NCI-H1048 (cell line): ENCODE data around the gene CCDC82.

Experiments
- DNase-seq: peaks from one replicate; lab custom pipeline; 2025; lab: John Stamatoyannopoulos, UW

Gene CCDC82

DNA sequence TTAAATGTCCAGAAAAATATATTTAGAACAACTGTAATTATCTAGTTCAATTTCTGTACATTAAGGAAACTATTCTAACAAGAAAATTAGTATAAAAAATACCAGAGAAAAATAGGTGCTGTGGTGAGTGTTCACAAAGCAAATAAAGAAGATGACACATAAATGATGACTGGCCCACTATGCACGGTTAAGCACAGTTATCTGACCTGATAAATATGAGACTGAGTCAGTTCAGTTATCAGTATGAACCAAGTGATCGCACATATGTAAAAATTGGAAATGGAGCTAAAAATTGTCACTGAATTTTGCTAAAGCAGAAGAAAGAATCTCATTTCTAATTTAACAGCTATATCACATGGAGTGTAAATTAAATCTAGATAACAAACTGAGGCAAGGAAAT is 27.9 kb downstream of the CCDC82 start:
- no peak for DNase-seq

DNA sequence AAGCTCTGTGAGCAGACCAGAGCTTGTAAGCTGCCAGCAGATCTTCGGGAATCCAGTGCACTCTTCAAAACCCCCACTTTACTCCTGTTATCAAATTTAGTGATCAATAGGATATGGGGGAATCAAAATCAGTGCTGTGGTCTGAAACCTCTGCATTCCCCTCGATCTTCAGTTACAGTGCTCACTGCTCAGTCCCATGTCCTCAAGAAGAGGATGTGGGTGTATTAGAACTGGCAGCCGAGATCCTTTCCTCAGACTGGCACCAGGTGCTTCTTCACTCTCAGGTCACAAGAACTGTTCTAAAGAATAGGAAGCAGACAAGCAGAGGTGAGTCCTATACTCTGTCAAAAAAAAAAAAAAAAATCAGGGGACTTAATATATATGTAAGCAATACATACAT is 31.4 kb downstream of the CCDC82 start:
- DNase-seq, result no peak

DNA sequence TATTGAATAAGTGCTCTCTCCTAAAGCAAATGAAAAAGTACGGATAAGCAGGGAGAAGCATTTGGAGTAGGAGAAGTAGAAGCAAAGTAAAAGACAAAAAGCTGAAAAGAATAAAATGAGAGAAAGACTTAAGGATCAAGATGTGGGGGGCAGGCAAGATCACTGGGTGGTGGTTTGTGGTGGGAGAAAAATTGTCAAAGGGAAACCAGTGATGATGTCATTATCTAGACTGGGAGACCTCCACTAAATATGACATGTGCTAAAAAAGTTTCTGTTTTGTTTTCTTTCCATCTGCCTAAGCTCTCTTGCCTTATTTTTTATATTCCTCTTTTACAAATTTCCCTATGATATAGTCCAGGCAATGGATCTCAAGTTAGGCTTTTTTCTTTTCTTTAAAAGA is 31.9 kb downstream of the CCDC82 start:
- DNase-seq, result no peak

DNA sequence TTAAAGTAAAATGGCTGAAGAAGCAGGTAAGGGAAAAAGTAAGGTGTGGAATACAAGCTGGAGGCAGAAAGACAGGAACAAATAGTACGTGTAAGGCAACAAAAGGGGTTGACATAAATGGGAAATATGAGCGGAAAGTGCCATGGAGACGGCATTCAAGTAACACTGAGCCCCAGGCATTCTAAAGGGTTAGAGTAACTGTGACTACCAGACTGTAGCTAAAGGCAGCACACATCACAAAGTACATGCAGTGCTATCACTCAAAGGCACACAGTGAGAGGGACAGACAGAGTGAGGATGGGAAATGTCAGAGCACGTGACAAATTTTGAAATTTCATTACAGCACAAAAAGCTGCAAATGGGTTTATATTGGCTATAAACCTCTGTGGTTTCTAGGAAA is 32.9 kb downstream of the CCDC82 start:
- DNase-seq, result no peak

DNA sequence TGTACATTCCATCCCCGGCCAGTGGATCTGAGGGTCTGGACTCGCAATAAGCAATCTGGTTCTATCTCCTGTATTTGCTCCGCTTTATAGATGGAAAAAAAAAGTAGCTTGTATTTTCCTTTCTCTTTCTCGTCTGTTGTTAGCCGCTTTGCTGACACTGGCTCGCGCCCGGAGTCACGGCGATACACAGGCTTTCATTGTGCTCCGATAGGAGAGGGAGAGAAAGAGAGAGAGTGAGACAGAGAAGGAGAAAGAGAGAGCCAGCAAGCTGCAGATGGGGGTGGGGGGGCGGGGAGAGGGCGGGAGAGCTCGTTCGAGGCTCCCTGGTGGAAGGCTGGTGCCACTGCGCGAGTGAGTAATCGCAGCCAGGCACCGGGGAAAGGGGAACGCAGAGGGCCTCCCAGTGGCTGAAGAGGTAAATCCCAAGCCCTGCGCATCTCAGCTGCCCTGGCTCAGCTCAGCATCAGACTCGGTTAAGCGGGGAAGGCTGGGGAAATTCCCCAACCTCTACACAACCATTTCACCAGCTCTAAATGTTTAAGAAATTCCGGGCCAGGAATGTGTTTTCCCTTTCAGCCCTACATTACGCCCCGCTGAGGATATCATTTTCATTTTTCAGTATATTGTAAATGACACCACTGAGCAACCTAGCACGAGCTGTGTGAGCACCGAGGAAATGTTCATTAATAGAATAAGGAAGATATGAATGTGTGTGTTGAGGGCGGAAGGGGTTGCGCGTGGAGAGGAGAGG is 46.6 kb downstream of the CCDC82 start, which contains the start of gene MAML2:
Gene MAML2 (minus strand): TSS at position 235 of the 751 bp plus-strand sequence. CDS start 1,300 bp downstream, outside the sequence.
- peak; percentile 82 for DNase-seq

DNA sequence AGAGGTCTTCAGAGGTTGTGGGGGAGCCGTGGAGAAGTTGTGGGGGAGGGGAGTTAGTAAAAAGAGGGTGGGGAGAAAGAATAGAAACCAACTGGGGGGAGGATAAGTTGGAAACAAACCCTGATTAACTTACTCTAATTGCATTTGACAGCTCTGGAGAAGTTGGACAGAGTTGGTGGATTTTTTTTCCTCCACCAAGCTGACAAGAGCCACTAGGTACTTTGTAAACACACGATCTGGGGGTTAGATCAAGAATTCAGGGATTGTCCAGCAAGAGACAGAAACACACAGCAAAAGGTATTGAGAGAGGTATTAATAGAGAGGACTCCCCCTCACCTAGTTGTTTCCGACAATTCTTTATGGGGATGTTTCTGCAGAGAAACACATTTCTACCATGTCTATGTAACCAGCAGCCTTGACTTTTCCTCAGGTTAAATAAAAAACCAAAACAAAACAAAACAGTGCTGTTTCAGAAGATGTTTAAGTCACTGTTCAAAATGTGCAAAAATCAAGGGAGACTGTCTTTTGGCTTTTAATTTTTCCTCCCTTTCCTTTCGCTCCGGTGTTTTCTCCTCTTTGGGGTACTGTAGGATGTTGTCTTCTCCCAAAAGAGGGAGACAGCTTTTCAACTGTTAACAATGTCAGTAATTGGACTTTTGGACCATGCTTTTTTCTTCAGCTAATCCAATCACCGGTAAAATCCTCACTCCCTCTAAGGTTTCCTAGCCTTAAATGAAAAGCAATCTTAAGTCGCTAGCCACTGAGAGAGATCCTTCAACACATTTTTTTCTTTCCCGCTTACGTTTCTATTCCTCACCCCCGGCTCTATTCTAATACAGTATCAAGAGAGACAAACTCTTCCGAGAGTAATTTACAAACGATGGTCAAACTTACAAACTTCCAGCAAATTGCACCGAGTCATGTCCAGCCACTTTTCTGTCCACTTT is 47.4 kb downstream of the CCDC82 start:
- no peak for DNase-seq

DNA sequence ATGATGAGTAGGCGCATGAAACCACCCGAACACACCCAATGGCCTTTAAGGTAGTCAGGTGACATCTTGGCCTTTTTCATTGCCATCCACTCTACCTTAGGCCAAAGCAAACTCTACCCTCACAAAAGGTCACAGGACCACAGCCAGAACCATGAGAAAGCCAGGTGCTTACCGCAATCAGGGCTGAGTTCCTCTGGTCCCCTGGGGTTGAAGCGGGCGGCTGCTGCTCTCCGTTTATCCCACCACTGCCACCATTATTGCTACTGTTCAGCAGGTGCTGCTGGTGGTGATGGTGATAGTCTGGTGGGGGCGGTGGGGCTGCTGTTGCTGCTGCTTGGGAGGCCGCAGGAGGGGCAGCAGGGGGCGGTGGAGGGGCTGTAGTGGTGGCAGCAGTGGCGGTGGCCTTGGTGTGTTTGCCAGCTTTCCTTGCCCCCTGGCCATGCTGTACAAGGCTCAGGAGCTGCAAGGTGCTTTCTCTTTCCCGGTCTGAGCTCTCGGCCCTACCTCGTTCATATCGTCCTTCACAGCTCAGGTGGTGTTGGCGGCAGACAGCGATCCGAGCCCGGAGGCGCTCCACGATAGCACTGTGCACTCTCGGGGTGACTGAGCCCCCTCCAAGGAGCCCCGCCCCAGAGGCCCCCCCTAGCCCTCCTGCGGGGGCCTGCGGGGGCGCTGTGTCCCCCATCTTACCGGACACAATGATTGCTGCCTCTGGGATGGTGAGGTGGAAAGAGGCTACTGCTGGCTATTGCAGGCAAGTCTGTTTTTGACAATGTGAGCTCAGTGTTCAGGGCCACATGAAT is 48.3 kb downstream of the CCDC82 start:
- no peak for DNase-seq

DNA sequence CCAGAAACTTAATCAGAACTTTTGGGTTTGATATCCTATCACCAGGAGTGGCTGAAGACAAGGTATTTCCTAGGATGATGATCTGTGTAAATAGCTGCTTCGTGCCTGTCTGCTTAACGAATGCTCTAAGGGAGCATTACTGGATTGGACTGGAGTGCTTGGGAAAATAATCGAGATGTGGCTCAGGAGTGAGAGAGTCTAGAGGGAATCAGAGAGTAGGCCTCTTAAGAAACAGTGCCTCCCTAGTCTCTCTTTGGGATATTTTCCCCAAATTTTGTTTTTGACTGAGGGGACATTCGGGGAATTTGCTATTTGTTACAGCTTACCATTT is 49.2 kb downstream of the CCDC82 start:
- no peak for DNase-seq

DNA sequence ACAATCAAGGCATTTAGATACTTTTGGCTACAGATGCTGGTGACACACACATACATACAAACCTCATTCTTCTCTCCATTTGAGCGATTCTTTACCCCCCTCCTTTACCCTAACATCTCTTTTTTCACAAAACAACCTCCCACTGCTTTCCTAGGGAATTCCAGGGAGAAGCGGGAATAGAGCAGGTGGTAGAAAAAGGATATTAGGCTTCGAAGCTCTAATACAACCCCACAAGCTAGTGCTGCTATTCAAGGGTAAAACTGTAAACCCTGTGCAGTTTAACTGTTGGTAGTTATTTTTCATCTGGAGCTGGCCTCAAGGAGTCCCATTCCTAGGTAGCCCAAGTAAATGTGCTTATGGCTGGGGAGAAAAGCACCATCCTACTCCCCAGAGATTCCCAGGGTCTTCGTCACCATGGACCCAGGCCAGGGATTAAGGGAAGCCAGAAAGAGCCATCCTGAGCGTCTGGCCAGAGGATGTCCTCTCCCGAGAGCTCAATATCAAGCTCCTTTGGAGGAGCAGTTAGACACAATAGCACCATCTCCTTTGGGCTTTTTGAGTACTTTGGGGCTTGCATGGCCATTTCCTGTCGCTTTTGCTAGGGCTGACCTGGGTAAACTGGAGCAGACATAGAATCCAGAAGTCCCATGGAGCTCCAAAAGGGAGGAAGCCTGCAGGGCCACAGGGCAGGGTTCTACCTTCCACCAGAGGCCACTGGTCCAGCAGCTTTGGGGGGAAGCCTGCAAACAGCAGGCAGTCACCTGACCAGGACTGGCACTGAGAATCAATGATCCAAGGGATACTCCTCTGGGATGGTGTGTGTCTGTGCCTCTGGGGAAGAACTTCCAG is 49.8 kb downstream of the CCDC82 start:
- no peak for DNase-seq

DNA sequence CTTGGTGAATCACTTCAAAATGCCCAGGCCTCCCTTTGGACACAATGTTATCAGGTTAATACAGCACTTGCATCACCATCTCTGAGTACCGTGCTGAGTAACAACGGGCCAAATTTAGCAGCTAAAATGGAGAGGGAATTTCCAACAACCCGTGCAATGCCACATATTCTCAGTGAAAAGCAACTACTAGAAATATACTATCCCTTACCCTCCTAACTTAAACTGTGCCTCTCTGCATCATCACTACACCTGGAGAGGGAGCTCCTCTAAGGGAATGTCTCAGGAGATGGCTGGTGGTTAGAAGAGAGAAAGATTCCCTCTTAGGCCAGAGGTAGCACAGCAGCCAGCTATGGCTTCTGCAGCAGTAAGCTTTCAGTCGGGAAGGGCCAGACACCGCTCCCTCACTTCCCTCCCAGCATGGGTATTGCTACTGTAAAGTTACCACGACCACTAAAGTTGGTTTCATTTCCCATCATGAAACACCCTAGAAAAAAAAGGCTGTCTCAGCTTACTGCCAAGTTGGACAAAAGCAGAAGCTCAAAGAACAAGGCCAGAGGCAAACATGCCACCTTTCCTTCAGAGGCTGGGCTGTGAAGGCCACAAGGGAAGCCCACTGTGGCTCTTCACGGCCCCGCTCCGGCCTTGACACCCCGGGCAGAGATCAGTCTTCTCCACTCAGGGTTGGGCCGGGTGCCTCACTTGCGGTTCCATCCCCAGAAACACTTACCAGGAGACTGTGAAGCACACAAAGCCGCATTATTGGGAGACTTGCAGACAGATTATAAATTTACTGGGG is 50.6 kb downstream of the CCDC82 start:
- no peak for DNase-seq

DNA sequence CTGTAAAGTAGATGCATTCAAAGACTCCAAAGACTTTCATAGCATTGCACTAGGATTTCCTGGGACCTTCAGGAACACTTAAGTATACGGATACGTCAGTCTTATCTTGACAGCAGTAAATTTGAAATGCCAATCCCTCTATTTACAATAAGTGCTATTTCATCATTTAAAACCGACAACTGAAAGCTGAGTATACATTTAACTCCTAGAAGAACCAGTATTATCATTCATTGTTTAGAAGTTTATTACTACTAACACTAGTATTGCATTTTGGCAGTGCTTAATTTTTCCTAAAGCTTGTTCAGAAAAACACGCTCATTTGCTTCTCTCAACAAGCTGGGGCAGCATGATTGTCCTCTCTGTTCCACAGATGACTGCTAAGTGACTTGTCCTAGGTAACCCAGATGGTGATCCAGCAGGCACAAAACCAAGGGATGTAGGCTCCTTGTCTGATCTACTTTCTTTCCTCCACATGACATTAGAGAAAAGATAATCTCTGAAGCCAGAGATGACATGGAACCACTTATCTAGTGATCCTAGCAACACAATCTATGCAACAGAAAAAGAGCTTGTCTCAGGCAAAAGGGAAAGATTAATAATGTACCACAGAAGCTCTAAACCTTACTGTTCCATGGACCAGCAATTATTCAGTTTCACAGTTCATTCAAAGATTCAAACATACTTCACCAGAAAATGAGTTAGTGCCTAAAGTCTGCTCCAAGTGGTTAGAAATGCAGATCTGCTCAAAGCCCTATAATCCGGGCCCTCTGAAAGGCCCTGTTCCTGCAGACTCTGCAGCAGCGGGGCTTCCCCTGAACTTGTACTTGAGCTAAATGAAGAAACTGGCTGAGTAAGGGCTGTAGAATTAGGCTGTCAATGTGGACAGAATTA is 51.9 kb downstream of the CCDC82 start:
- DNase-seq, result no peak

DNA sequence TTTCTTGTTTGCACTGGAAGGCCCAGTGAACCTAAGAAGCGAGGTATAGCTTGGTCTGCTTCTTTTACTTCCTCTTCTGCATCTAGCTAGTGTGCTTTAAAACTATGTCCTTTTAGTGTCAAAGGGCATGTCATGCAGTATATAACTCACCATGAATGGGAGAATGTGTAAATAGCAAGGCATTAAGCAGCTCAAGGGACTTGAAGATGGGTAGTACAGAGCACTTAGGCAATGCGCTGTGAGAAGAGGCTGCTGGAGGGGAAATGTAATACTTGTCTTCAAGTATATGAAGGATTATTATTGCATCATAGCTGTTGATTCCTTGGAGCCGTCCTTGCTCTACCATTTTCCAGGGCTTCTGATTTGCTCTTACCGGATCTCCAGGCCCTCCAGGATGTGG is 54.3 kb downstream of the CCDC82 start:
- no peak for DNase-seq

DNA sequence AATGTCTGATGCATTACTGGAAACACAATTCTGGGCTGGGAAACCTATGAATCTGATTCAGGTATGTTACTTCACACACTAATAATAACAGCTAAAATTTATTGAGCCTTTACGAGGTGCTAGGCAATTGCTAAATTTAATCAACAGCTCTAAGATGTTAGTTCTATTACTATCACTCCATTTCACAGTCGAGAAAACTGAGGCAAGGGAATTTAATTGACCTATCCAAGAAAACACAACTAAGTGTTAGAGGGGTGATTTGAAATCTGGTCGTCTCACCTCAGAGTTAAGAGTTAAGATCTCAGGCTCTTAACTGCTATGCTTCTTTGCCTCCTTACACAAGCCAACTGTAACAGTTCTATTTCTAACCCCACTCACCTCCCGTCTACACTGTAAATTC is 55.5 kb downstream of the CCDC82 start:
- no peak for DNase-seq

DNA sequence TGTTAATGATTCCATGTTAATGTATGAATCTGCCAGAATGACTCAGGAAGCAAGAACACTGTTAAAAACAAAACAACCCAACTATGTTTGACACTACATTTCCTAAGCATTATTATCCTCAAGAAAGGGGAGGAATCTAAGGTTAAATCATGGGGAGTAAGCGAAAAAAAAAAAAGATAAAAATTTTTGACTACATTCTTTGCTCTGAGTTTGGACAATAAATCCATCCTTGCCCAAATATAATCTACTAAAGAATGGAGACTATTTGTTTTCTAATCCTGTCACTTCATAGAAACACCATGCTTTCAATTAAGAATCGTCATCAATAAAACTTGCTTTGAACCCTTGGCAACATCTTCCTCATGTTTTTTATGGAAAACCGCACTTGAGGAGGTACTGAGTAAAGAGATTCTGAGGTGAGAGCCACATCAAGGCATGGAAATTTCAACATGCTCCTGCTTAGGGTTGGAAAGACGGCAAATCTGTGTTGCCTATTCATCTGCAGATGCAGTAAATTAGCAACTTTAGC is 56.5 kb downstream of the CCDC82 start:
- no peak for DNase-seq

DNA sequence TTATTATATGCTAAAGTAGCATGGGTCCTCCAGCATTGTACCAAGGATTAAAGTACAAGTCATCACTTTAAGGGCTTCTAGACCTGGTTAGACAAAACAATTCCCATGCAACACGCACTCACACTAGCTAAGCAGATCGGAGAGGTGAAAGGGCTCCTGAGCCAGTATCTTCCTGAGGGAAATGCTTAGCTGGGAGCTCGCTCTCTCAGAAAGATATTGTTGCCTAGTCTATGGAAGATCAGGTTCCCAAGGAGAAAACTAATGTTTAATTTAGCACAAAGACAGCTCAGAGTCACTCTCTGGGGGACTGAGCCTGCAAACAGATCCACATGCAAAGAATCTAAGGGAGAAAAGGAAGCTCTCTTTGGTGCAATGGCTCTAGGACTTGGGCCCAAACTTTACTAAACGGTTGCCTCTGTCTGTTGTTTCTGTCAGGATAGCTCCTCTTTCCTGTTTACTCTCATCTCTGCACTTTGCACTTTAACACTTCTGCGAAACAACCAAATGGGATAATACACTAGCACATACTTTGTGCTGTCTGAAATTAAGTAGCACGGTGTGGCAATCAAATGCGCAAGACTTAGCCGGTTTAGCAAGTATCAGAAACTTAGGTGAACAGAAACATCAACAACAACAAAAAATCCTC is 57.5 kb downstream of the CCDC82 start:
- DNase-seq, result no peak

DNA sequence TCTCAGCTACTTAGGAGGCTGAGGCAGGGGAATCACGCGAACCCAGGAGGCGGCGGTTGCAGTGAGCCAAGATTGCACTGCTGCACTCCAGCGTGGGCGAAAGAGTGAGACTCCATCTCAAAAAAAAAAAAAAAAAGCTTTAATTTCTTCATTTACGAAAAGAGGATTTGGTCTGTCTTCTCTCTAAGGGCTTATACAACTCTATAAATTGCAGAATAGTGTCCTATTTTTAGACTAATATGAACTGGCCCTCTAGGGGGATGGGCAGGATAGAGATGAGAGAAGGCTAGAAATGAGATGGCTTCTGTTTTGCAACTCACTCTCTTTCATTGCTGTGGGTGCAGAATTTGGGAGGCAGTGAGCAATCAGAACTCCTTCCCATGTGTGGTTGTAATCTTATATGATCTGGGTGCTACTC is 58.0 kb downstream of the CCDC82 start:
- no peak for DNase-seq

DNA sequence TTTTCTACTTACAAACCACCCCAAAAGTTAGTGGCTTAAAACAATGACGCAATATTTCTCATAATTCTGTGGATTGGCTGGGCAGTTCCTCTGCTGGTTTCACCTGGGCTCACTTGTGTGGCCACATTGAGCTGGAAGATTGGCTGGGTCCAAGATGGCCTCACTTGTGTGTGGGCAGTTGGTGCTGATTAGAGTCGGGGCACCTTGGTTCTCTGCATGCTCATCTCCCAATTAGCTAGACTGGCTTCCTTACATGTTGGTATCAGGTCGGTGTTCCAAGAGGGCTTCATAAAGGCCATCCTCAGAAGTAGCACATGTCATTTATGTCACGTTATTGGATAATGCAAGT is 59.2 kb downstream of the CCDC82 start:
- DNase-seq, result no peak

DNA sequence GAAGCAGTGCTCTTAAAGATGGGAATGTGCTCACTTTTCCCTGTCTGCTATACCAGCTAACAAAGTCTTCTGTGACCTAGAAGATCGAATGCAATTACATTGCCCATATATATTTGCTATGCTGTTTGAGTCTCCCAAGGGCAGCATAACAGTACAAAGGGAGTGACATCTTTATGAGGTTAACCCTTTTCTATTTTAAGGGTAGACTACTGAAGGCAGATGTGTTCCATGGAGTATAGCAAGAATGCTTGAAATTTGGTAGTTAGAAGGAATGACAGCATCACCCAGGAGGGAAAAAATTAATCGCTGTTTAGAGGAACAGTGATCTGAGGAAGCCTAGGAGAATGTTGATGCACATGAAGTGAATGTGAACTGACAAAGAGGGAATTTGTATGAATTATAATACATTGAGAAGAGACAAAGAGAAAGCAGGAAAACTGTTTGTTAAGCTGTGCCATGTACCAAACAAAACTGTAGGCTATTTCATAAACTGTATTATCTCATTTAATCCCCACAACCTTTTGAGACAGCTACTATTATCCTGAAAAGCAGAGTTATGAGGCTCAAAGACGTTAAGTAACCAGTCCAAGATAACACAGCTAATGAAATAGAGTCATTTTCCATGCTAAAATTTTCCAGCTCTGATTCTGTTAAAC is 59.7 kb downstream of the CCDC82 start:
- no peak for DNase-seq
